IPS-18a (cell line): ENCODE results near the gene BLVRB.
"Not testable (repeated sequence)": the region's sequence is repeated elsewhere in the genome, so short reads cannot be mapped to it uniquely, and the experiment has no call there.

Experiments used
- H3K27ac ChIP-seq: one replicate; pipeline ENCODE4 v1.5.1; 2013; ENCODE audit warnings: low read length
- H3K27me3 ChIP-seq: one replicate; pipeline ENCODE4 v1.6.1; 2013; ENCODE audit warnings: mild to moderate bottlenecking, low read length; ENCODE audit not compliant: control insufficient read depth, insufficient read depth
- H3K36me3 ChIP-seq: one replicate; pipeline ENCODE4 v1.6.1; 2013; ENCODE audit warnings: low read depth, low read length; ENCODE audit not compliant: control insufficient read depth
- H3K4me1 ChIP-seq: one replicate; pipeline ENCODE4 v1.6.1; 2013; ENCODE audit warnings: low read depth, low read length; ENCODE audit not compliant: control insufficient read depth
- H3K4me3 ChIP-seq: one replicate; pipeline ENCODE4 v1.5.1; 2013; ENCODE audit warnings: low read length
- H3K9ac ChIP-seq: one replicate; pipeline ENCODE4 v1.6.1; 2013; ENCODE audit warnings: mild to moderate bottlenecking, low read length, moderate library complexity
- H3K9me3 ChIP-seq: one replicate; pipeline ENCODE4 v1.6.1; 2013; ENCODE audit warnings: low read depth, low read length; ENCODE audit not compliant: control insufficient read depth

The BLVRB gene

GRCh38 chr19:40428197-40428596 is 37.3 kb downstream of the BLVRB start:
- H3K27me3 ChIP-seq, H3K4me3 ChIP-seq, H3K9me3 ChIP-seq, H3K36me3 ChIP-seq, H3K9ac ChIP-seq, H3K27ac ChIP-seq, H3K4me1 ChIP-seq: not testable (repeated sequence)

DNA sequence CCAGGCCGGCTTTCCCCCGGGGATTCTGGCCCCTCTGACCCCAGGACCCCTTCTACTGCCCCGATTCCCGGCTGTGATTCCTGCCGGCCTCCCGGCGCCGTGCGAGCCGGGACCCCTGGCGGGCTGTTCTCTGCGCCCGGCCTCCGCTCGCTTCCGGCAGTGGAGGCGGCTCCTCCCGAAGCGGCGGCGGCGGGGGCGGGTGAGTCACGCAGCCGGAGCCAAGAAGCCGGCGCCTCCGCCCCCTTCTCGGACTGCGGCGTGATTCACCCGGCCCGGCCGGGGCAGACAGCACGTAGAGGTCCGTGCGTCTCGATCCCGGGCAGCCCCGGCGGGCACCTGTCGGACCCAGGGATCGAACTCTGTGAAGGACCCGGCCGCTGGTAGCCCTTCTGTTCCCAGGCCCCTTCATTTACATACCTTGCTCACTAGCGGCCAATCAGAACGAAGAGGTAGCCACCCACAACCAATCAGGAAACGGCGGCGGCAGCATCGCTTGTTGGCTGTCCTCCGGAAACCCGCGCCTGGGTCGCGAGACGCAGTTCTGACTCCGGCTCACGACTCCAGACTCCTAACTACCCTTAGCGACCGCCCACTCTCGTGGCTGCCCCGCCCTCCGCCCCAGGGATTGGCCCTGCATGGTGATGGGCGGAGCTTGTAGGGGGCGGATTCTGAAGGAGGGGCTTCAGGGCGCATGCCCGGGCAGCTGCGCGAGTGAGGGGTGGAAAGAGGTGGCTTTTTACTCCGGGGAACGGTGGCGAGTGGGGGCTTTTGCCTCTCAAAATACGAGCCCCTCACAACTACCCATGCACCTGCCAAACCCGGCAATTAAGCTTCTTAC is 39.9 kb downstream of the BLVRB start, which contains the start of gene SERTAD1:
Gene SERTAD1 (minus strand): TSS at position 543 of the 838 bp plus-strand sequence. CDS start 2,446 bp downstream, outside the sequence.
- Histone ChIP-seq H3K9me3 (no peaks in the 10 kb centered on the region), H3K9ac (peak within 1 kb of the TSS; percentile 62), H3K4me3 (peak within 1 kb of the TSS; percentile 80), H3K27ac (peak within 1 kb of the TSS; percentile 43), H3K4me1 (peaks cover 6% of the 10 kb centered on the region), H3K27me3 (no peaks in the 10 kb centered on the region), H3K36me3 (no peaks in the 10 kb centered on the region)

DNA sequence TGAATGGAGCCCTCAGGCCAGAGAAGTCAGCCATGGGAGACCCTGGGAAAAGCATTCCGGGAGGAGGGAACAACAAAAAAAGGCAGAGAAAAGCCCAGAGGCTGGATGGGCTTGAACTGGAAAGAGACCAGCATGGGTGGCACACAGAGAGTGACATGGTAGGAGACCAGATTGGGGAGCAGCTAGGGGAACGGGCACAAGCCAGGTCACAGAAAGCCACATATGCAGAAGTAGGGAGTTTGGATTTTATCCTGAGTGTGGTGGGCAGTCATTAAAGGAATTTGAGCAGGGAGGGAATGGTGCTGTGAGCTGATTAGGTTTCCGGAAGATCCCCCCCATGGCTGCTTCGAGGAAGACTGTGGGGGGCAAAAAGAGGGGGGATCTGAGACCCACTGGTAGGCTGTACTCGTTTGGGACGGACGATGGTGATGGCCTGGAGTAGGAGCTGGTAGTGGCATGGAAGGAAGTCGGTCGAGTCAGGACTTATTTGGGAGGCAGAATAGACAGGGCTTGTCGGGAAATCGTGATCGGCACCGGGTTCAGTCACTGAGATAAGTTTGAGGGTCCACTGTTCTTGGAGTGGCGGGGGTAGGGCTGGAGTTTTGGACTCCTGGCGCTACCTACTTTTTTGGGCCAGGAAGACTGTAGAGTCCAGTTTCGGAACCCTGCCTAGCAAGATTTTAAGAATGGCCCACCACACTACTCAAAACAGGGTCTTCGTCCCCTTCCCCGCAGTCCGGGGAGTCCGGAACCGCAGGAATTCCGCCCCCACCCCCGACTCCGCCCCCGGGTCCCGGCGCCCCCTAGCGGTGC is 40.7 kb downstream of the BLVRB start:
- Histone ChIP-seq H3K9ac (peak overlapping the region; percentile 62), H3K27ac (peak overlapping the region; percentile 43), H3K4me1 (peaks cover 6% of the 10 kb centered on the region), H3K9me3 (no peaks in the 10 kb centered on the region), H3K36me3 (no peaks in the 10 kb centered on the region), H3K27me3 (no peaks in the 10 kb centered on the region), H3K4me3 (peak overlapping the region; percentile 80)

DNA sequence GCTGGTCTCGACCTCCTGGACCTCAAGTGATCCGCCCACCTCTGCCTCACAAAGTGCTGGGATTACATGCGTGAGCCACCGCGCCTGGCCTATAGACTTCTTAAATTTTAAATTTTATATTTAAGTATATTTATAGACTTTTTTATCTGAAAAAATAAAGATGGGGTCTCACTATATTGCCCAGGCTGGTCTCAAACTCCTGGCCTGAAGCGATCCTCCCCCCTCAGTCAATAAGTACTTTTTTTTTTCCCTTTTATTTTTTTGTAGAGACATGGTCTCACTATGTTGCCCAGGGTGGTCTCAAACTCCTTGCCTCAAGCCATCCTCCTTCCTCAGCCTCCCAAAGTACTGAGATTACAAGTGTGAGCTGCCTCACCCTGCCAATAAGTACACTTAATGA is 41.6 kb downstream of the BLVRB start:
- H3K9ac ChIP-seq: no peak overlapping the region
- peaks cover 6% of the 10 kb centered on the region for H3K4me1 ChIP-seq
- H3K9me3 ChIP-seq: no peaks in the 10 kb centered on the region
- no peaks in the 10 kb centered on the region for H3K27me3 ChIP-seq
- H3K36me3 ChIP-seq: no peaks in the 10 kb centered on the region
- no peak overlapping the region for H3K27ac ChIP-seq
- peak overlapping the region; percentile 80 for H3K4me3 ChIP-seq

- H3K4me1 ChIP-seq: peaks cover 6% of the 10 kb centered on the region
- no peaks in the 10 kb centered on the region for H3K27me3 ChIP-seq
- H3K9ac ChIP-seq: no peak overlapping the region
- H3K36me3 ChIP-seq: no peaks in the 10 kb centered on the region
- no peaks in the 10 kb centered on the region for H3K9me3 ChIP-seq
- no peak overlapping the region for H3K4me3 ChIP-seq
- H3K27ac ChIP-seq: no peak overlapping the region
Observed at GRCh38 chr19:40422748-40423566, 42.6 kb downstream of the BLVRB start.

DNA sequence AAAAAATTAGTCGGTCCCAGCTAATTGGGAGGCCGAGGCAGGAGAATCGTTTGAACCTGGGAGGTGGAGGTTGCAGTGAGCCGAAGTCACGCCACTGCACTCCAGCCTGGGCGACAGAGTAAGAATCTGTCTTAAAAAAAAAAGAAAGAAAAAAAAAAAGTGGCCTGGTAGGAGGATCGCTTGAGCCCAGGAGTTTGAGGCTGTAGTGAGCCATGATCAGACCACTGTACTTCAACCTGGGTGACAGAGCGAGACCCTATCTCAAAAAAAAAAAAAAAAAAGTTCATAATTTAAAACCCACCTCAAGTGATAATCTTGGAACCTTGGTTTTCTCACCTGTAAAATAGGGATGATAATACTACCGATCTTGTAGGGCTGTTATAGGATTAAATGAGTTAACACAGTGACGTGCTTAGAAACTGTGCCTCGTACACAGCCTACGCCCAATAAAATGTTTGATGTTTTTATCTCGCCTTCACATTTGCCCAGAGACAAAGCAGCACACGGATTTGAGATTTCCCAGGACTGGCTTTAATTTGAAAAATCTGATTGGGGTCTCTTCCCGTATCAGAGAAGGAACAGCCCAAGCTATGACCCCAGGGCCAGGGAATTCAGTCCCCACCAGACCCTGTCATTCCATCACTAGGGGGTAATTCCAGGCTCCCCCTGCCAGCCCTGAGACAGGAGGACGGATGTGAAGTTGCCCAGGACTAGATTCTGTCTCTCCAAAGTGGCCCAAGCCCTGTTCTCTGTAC is 43.4 kb downstream of the BLVRB start:
- H3K9ac ChIP-seq: no peak overlapping the region
- H3K27me3 ChIP-seq: no peaks in the 10 kb centered on the region
- no peak overlapping the region for H3K27ac ChIP-seq
- H3K36me3 ChIP-seq: no peaks in the 10 kb centered on the region
- H3K4me3 ChIP-seq: no peak overlapping the region
- no peaks in the 10 kb centered on the region for H3K9me3 ChIP-seq
- peaks cover 6% of the 10 kb centered on the region for H3K4me1 ChIP-seq

DNA sequence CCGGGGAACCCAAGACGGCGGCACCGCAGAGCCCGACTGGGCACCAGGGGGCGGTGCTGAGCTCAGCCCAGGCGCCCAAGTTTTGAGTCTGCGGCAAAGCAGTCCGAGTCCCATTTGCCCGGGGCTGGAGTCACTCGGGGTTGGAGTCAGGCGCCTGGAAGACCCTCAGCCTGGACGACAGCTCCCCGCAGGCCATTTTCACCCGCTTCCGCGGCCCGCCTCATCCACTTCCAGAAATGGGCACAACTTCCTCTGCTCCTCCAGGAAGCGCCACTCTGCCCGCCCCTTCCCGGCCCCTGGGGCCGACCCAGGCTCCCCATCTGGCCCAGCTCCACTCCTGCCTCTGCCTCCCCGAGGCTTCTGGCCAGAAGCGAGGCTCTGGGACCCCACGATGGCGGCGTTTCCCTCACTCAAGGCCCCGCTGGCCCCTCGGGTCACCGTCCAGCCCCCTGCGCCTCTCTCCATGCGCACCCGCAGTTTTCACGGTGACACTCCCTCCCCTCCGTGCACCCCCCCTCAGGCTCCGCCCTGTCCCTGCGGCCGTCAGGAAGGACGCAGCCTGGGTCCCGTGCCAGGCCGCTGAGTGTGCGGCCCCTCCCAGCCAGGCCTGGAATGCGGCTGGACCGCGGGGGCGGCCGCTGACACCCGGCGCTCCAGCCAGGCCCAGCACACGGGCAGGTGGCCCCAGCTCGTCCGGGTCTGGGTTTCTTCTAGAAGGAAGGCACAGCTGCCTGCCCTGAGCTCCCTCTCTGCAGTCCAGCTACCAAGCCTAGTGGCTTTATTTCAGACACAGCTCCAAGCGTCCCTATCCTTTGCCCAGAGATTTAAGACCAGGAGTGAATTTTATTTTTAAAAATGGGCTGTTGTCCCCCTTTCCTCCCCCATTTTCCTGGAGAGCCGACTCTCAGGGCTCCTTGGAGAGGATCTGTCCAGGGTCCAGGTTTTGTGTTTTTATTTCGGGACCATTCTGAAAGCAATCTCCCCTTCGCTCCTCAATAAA is 44.5 kb downstream of the BLVRB start:
- peak overlapping the region; percentile 60 for H3K9ac ChIP-seq

GRCh38 chr19:40420451-40420765 is 45.1 kb downstream of the BLVRB start:
- no peak overlapping the region for H3K9ac ChIP-seq
- H3K9me3 ChIP-seq: no peaks in the 10 kb centered on the region
- H3K36me3 ChIP-seq: no peaks in the 10 kb centered on the region
- H3K27me3 ChIP-seq: no peaks in the 10 kb centered on the region
- peaks cover 6% of the 10 kb centered on the region for H3K4me1 ChIP-seq
- H3K4me3 ChIP-seq: peak overlapping the region; percentile 71
- no peak overlapping the region for H3K27ac ChIP-seq

More for the DNA sequence above, 44.5 kb downstream of the BLVRB start:
- H3K27ac ChIP-seq: peak overlapping the region; percentile 63
- no peaks in the 10 kb centered on the region for H3K36me3 ChIP-seq
- no peaks in the 10 kb centered on the region for H3K9me3 ChIP-seq
- peaks cover 6% of the 10 kb centered on the region for H3K4me1 ChIP-seq
- H3K4me3 ChIP-seq: peak overlapping the region; percentile 71
- H3K27me3 ChIP-seq: no peaks in the 10 kb centered on the region

DNA sequence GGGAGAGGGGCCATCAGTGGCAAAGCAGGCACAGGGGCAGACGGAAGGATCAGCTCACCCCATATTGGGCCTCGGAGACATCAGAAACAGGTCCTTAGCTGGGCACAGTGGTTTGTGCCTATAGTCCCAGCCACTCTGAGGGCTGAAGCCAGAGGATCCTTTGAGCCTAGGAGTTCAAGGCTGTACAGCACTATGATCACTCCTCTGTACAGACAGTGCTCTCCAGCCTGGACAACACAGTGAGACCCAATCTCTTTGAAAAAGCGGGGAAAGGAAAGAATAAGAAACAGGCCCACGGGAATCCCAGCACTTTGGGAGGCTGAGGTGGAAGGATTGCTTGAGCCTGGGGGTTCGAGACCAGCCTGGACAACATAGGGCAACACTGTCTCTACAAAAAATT is 45.8 kb downstream of the BLVRB start:
- H3K27me3 ChIP-seq: no peaks in the 10 kb centered on the region
- H3K9me3 ChIP-seq: no peaks in the 10 kb centered on the region
- H3K4me1 ChIP-seq: peaks cover 6% of the 10 kb centered on the region
- no peak overlapping the region for H3K4me3 ChIP-seq
- H3K27ac ChIP-seq: no peak overlapping the region
- H3K9ac ChIP-seq: no peak overlapping the region
- no peaks in the 10 kb centered on the region for H3K36me3 ChIP-seq

GRCh38 chr19:40419066-40419612 is 46.4 kb downstream of the BLVRB start:
- Histone ChIP-seq H3K27ac (no peak overlapping the region), H3K36me3 (no peaks in the 10 kb centered on the region), H3K9me3 (no peaks in the 10 kb centered on the region), H3K4me3 (no peak overlapping the region), H3K9ac (no peak overlapping the region), H3K4me1 (peaks cover 6% of the 10 kb centered on the region), H3K27me3 (no peaks in the 10 kb centered on the region)
